ENCODE data around the gene ZNRF3.

The ZNRF3 gene

GRCh38 chr22:28923826-28924732, 40.7 kb downstream of the ZNRF3 start (continued):
- no peak for TF ChIP-seq ZNF473 (tag by site-specific recombination; IDR thresholded peaks at IDR 0.05)
- TF ChIP-seq ZNF132 (tag by site-specific recombination; IDR thresholded peaks at IDR 0.05; ENCODE audit: borderline replicate concordance): no peak
- TF ChIP-seq ZBTB21 (tag by site-specific recombination; IDR thresholded peaks at IDR 0.05): no peak
- peak; percentile 75 for TF ChIP-seq ZNF341 (tag by site-specific recombination; IDR thresholded peaks at IDR 0.05; ENCODE audit: low read depth)
- no peak for TF ChIP-seq ZNF354C (tag by site-specific recombination; IDR thresholded peaks at IDR 0.05; ENCODE audit: borderline replicate concordance, low read depth)

GRCh38 chr22:28925916-28926315, 42.5 kb downstream of the ZNRF3 start:
- Histone ChIP-seq H3K4me3 (ENCODE audit: low read depth, low read length) (no peak overlapping the region), H3K4me1 (ENCODE audit: control insufficient read depth, insufficient read depth, low read length) (peaks cover 23% of the 10 kb centered on the region), H3K36me3 (ENCODE audit: control insufficient read depth in 2 of 2, insufficient read depth in 1 of 2, low read length in 2 of 2) (no peaks in the 10 kb centered on the region), H3K27ac (ENCODE audit: extremely low read depth, low read depth, low read length) (no peak overlapping the region), H3K9me3 (ENCODE audit: control insufficient read depth, insufficient read depth, low read depth, low read length) (no peaks in the 10 kb centered on the region)
- ChIA-PET POLR2A (no interaction called here), CTCF (interaction anchor here (1.0 to 2.0 kb wide), 2 partner anchors 8 to 10 kb away, joined by 3 to 10 read pairs; no protein-coding TSS in a partner anchor)
- TF ChIP-seq ZNF529 (tag by site-specific recombination; IDR thresholded peaks at IDR 0.05; ENCODE audit: insufficient replicate concordance) (no peak), ZNF24 (tag by site-specific recombination; IDR thresholded peaks at IDR 0.05) (no peak), ELK4 (IDR thresholded peaks at IDR 0.05; ENCODE audit: borderline replicate concordance, low read depth, low read length) (no peak), ZBTB48 (tag by site-specific recombination; IDR thresholded peaks at IDR 0.05) (no peak), YY2 (tag by site-specific recombination; IDR thresholded peaks at IDR 0.05) (no peak), ZNF488 (tag by site-specific recombination; IDR thresholded peaks at IDR 0.05) (no peak), ZNF174 (tag by site-specific recombination; IDR thresholded peaks at IDR 0.05) (no peak), ZNF426 (tag by site-specific recombination; IDR thresholded peaks at IDR 0.05) (no peak), ZNF530 (tag by site-specific recombination; IDR thresholded peaks at IDR 0.05; ENCODE audit: low read depth) (no peak), ZNF654 (tag by site-specific recombination; IDR thresholded peaks at IDR 0.05; ENCODE audit: low read depth) (no peak), BCL6B (tag by site-specific recombination; IDR thresholded peaks at IDR 0.05) (no peak), SETDB1 (IDR thresholded peaks at IDR 0.05; ENCODE audit: insufficient read length, low read length) (no peak), WT1 (tag by site-specific recombination; IDR thresholded peaks at IDR 0.05) (no peak), YY1 (tag by site-specific recombination; IDR thresholded peaks at IDR 0.05) (no peak), ZNF623 (tag by site-specific recombination; IDR thresholded peaks at IDR 0.05) (no peak), KLF8 (tag by site-specific recombination; IDR thresholded peaks at IDR 0.05) (no peak), OVOL3 (tag by site-specific recombination; IDR thresholded peaks at IDR 0.05) (no peak), ZIC2 (tag by site-specific recombination; IDR thresholded peaks at IDR 0.05) (no peak), ZNF704 (tag by site-specific recombination; IDR thresholded peaks at IDR 0.05) (no peak), ZFP37 (tag by site-specific recombination; IDR thresholded peaks at IDR 0.05) (no peak)
